ENCODE results near the gene RTF1. TPM values are rescaled to one million over a fixed set of nuclear protein-coding genes. Genes with fewer than 3 reads are reported as not detected.

The RTF1 gene
- total RNA-seq, 2 donors from 2014 or later = 28.8 to 32.7 TPM

DNA sequence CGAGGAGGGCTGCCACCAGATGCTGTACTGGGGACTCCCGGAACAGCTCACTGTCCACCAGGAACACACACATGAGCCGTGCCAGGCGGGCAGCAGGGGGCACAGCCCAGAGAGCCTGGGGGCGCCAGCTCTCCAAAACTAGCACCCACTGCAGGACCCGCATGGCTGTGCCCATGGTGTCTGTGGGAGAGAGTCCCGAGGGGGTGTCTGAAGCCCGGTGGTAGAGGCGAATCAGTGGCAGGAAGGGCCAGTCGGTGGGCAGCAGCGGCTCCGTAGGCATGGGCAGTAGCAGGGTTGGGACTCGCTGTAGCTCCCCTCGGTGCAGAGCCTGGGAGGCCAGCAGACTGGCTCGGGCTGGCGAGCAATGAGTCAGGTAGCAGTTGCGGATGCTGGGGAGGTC, 103.7 kb downstream of the RTF1 start:
- DNase-seq = no peak
- intact Hi-C loops (cut with DNase I, micrococcal nuclease) = no loop called here
- no peak for ATAC-seq

DNA sequence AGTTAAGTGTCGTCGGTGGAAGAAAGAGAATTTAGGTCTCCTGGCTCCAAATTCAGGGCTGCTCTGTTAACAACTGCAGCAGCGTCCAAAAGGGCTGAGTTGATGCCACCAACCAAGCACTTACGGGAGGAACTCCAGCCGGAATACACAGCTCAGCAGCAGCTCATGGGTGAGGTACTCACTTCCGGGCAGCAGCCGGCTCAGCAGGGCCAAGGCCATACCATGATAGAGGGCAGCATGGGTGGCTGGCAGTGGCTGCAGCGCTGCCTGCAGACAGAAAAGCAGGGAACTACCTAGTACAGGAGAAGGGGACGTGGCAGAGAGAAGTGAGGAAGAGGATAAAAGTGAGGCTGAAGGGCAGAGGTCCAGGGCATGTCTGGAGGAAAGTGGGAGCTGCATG, 104.7 kb downstream of the RTF1 start:
- no peak for ATAC-seq
- no peak for DNase-seq
- intact Hi-C loops (cut with DNase I, micrococcal nuclease) = no loop called here

DNA sequence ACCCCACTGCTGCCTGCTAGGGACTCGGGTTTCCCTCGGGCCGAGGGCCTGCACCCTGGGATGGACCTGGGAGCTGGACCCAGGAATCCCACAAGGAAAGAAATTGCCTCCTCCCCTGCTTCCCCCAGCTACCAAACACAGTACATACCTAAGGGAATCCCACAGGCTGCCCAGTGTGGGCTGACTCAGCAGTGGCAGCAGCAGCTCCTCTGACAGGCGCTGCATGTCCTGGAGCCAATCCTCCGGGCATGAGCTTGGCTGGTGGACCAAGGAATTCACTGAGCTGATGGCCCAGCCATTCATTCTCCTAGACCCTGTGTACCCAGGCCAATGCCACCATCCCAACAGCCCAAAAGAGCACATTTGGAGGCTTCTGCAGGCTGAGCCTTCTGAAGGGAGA, 106.2 kb downstream of the RTF1 start:
- no peak for DNase-seq
- intact Hi-C loops (cut with DNase I, micrococcal nuclease) = no loop called here
- ATAC-seq = no peak

GRCh38 chr15:41530363-41530956, 113.6 kb downstream of the RTF1 start:
- ATAC-seq = no peak
- DNase-seq = no peak
- intact Hi-C loops (cut with DNase I, micrococcal nuclease) = no loop called here

Other genes starting within 250 kb of the RTF1 start
- gene EXD1, start 186.3 kb upstream of the RTF1 start, total RNA-seq = not detected
- gene CHP1, start 185.8 kb upstream of the RTF1 start, total RNA-seq = 100 to 1,000 TPM; 407 to 410 TPM
- 1 to 10 TPM; 1.5 to 4.5 TPM for gene OIP5, start 84.5 kb upstream of the RTF1 start, total RNA-seq
- gene NUSAP1, start 84.2 kb upstream of the RTF1 start, total RNA-seq = 10 to 100 TPM in 1 of 2 donors, 1 to 10 TPM in 1; 8.9 to 20.8 TPM
- 10 to 100 TPM; 11.1 to 13.2 TPM for gene NDUFAF1, start 14.6 kb upstream of the RTF1 start, total RNA-seq
- gene ITPKA, start 76.8 kb downstream of the RTF1 start, total RNA-seq = 10 to 100 TPM; 46.4 to 50.9 TPM
- 10 to 100 TPM; 12.0 to 18.7 TPM for gene LTK, start 96.7 kb downstream of the RTF1 start, total RNA-seq
- gene RPAP1, start 127.2 kb downstream of the RTF1 start, total RNA-seq = 10 to 100 TPM; 20.5 to 26.1 TPM
- 1 to 10 TPM; 2.0 to 2.6 TPM for gene TYRO3, start 142.1 kb downstream of the RTF1 start, total RNA-seq
- 10 to 100 TPM; 26.9 to 28.2 TPM for gene MGA, start 243.3 kb downstream of the RTF1 start, total RNA-seq